ES-I3 (cell line): ENCODE results near the gene AATF.

Source experiments
- H3K36me3 ChIP-seq: 2 replicates; pipeline ENCODE4 v1.6.1; 2013; ENCODE audit warnings: mild to moderate bottlenecking, low read length, control low read depth, moderate library complexity; ENCODE audit not compliant: insufficient read depth
- H3K4me1 ChIP-seq: 2 replicates; pipeline ENCODE4 v1.6.1; 2013; ENCODE audit warnings: mild to moderate bottlenecking, control low read depth, low read length; ENCODE audit not compliant: insufficient read depth
- H3K9ac ChIP-seq: 2 replicates; pipeline ENCODE4 v1.6.1; 2013; ENCODE audit warnings: low read depth, mild to moderate bottlenecking, low read length, moderate library complexity
- H3K9me3 ChIP-seq: 2 replicates; pipeline ENCODE4 v1.6.1; 2013; ENCODE audit warnings: mild to moderate bottlenecking, low read length, moderate library complexity; ENCODE audit not compliant: control insufficient read depth, insufficient read depth

AATF gene

GRCh38 chr17:37106049-37106448, 157.3 kb downstream of the AATF start:
- H3K36me3 ChIP-seq = peaks cover 14% of the 10 kb centered on the region
- no peaks in the 10 kb centered on the region for H3K9me3 ChIP-seq
- peaks cover 31% of the 10 kb centered on the region for H3K4me1 ChIP-seq
- no peak overlapping the region for H3K9ac ChIP-seq
